CD4-positive, alpha-beta T cell treated with Interleukin-1 beta for 1 hour (primary cell): Measurements from ENCODE around the gene PDZK1IP1.
A peak's percentile ranks its signal among the peaks of the same experiment; 100 is the strongest.
"Not testable (repeated sequence)": the region's sequence is repeated elsewhere in the genome, so short reads cannot be mapped to it uniquely, and the experiment has no call there.

Experiments used
- DNase-seq, 2 donors: peaks; one replicate each; pipeline ENCODE4 v3.0.0-alpha.2; 2020 to 2022

The PDZK1IP1 gene

DNA sequence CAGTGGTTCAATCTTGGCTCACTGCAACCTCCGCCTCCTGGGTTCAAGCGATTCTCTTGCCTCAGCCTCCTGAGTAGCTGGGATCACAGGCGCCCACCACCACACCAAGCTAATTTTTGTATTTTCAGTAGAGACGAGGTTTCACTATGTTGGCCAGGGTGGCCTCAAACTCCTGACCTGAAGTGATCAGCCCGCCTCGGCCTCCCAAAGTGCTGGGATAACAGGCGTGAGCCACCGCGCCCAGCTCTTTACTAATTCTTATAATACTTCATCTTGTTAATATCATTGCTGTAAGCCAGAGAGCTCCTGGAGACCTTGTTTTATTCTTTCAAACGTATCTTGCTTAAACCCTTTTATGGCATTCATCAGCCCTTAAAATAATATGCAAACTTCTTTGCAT lies 3.7 kb upstream of the PDZK1IP1 start:
- not testable (repeated sequence) for DNase-seq

DNA sequence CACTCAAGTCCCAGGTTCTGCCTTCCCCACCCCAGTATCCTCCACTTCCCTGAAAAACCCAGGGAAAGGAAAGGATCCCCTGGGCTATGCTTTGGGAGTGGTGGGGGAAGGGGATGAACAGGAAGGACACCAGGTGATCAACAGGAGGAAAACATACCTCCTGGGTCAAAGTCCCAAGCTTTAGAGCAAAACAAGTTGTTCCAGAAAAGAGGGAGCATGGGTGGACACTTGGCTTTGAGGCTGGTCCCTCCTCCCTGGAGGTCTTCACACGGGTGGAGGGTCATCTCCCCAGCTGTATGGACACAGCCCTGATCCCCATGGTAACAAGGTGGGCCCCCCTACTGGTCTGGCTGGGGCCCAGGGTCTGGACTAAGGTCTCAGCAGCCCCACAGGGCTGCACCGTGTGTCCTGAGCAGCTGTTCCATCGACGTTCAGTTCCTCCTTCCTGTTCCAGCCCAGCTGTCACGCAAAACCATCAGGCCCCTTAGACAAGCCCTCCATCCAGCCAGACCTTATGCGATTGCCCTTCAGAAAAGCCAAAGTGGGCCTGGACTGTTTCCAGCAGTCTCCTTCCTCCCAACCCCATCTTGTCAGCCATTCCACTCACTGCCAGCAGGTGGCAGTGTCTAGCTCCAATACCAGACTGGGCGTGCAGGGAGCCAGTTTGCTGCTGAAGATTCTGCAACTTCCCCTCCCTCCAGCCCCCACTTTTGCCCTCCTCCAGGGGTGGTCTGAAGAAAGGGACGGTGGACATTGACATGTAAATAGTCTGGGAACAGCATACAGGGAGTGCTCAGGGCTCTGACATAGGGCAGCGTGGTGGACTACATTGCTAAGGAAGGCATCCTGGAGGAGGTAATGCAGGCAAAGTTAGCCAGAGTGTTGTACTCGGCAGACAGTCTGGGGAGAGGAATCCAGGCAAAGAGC lies 2.9 kb upstream of the PDZK1IP1 start:
- peak; percentile 56 to 67 for DNase-seq

DNA sequence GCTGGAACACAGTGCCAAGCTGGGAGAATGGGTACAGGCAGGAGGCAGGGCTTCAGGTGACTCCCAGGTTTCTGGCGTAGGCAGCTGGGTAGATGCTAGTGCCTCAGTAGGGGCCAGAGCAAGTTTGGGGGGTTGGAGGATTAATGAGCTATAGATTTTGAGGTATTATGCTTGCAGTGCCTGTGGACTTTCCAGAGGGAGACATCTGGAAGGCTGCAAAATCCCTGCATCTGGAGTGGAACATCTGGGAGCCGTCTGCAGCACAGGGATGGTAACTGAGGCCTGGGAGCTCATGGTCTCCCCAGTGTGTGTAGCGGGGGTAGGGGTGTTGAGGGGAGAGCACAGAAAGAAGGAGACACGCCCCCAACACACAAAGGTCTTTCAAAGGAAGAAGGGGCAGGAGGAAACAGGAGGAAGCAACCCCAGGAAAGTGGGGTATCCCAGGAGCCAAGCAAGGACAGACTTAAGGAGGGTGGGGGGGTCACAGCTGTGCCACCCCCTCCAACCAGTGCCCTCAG lies 2.2 kb upstream of the PDZK1IP1 start:
- DNase-seq, result no peak

DNA sequence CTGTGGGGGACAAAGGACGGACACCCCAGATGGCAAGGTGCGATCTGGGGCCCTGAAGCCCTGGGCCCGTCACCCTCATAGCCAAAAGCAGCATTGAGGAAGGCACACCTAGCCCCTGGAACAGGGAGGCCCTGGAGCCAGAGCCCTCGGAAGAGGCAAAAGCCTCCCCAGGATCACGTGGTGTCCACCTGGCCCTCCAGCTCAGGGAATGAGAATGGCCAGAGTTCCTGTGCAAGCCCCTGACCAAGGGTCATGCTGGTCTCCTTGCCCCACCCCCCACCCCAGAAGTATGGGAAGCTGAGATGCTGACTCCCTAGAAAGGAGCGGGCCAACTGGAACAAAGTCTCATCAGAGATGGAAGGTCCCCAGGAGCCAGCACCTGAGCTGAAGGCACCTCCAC lies 1.0 kb upstream of the PDZK1IP1 start:
- DNase-seq, result no peak

DNA sequence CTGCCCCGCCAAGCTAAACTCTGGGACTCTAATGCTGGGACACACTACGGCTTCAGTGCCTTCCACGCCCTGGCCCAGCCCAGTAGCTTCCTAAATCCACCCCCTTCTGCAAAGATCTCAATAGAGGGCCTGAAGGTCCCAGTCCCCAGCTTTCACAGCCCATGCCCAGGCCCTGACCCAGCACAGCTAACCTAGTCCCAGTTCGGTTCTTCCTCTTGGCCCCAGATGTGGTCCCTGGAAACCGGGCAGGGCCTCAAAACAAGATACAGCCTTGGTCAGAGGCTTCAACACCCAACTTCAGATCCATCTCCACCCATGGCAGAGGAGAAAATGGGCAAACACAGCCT lies 646 bp upstream of the PDZK1IP1 start:
- DNase-seq, result no peak

DNA sequence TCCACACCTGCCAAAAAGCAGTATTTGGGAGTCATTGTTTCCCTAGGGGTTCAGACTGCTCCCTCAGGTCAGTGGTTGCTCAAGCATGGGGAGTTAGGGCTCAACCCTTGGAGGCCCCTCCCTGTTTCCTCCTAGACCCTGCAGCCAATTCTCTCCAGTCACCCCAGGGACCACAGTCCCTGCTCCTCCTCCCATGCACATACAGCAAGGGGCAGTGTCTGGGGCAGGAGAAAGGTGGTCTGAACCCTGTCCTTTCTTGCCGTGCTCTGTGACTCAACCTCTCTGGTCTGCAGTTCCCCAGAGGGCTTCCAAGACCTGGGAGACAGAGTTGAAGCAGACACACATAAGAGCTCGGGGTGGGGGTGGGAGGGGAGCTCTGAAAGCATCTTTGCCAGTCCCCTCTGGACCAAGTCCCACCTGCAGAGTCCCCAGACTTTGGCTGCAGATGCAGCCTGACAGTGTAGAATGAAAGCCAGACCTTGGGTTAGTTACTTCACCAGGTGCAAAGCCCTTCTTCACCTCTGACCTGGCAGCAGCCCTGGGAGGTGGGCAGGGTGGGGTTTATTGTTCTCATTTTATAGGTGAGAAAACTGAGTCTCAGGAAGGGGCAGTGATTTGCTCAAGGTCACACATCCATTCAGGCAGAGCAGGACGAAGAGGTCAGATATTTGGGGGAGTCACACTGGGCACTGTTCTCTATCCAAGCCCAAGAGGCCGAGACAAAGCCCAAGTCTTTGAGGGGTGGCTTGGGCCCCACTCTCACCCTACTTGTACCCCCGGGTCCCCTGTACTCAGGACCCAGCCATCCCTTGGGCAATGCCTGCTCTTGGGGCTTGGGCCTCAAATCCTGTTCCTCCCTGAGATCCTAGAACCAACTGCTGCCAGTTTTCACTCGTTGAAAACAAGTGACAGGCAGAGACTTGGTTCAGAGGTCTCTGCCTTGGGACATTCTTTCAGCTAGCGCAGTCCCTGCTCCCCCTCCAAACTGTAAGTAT lies 748 bp downstream of the PDZK1IP1 start:
- no peak for DNase-seq

DNA sequence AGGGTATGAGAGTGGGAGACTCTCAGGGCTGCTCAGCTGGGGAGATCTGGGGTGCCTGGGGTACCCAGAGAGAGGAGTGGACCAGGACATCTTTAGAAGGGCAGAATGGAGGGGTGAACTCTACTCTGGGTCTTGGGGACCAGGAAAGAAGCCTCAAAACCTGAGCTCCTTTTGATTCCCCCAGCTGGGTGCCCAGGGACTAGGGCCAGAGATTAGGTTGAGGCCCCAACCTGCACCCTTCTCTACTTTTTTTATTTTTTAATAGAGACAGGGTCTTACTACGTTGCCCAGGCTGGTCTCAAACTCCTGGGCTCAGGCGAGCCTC lies 1.9 kb downstream of the PDZK1IP1 start:
- no peak for DNase-seq

DNA sequence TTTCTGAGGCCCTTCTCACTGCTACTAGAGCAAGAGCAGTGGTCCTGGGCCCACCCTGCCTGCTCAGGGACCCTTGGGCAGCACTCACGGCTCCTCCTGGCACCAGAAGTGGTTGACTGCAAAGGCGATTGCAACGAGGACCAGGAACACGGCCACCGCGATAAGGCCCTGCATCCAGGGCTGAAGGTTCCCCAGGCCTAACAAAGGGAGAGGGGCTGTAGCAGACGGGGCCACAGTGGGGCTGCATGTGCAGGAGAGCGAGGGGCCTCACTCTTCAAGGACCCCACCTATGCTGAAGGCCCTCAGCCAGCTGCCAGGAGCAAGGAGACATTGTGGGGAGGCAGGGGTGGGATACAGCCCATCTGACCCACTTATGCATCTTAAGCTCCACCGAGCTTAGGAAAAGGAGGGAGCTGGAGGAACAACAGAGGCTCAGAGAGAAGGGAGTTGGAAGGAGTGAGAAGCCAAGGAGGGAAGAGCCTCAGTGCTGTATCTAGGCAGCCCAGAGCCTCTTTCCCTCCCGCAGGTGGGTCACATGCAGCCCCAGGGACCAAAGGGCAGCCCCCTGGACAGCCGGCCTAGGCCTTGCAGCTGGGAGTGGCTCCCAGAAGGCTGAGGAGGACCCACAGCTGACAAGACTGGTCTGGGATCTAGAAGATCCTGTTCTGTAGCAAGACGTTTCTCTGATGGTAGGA lies 2.5 kb downstream of the PDZK1IP1 start:
- no peak for DNase-seq

DNA sequence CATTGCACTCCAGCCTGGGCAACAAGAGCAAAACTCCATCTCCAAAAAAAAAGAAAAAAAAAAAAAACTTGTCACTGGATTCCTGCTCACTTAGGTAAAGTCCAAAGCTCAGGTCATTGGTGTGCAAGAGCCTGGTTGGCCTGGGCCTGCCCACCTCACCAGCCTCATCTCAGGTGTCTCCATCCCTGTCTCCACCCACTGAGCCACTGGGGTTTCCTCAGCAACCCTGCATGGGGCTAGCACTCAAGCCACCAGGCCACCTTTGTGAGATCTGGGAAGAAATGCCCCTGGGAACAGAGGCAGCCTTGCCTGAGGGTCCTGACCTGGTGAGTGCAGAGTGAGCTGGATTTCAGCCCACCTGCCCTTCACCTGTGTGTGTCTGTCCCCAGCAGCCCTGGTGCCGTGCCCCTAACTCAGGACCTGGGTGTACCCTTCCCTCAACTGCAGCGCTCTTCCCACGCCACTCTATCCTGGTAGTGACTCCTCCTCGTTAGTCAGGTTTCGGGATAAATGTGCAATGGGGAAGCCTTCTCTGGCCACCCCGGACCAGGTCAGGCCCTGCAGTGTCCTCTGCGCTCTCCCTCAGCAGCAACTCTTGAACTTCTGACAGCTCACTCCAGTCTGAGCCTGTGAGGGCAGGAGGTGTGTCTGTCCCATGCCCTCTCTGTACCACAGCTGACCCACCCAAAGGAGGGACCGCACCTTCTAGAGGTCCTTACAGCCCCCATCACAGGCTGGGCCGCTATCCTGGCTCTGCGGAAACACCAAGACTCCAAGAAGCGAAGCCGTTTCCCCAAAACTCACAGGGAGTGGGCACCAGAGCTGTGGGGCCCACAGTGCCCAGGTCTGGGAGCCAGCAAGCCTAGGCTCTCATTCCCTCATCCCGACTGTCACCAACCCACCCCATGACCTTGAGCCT lies 3.3 kb downstream of the PDZK1IP1 start:
- no peak for DNase-seq

DNA sequence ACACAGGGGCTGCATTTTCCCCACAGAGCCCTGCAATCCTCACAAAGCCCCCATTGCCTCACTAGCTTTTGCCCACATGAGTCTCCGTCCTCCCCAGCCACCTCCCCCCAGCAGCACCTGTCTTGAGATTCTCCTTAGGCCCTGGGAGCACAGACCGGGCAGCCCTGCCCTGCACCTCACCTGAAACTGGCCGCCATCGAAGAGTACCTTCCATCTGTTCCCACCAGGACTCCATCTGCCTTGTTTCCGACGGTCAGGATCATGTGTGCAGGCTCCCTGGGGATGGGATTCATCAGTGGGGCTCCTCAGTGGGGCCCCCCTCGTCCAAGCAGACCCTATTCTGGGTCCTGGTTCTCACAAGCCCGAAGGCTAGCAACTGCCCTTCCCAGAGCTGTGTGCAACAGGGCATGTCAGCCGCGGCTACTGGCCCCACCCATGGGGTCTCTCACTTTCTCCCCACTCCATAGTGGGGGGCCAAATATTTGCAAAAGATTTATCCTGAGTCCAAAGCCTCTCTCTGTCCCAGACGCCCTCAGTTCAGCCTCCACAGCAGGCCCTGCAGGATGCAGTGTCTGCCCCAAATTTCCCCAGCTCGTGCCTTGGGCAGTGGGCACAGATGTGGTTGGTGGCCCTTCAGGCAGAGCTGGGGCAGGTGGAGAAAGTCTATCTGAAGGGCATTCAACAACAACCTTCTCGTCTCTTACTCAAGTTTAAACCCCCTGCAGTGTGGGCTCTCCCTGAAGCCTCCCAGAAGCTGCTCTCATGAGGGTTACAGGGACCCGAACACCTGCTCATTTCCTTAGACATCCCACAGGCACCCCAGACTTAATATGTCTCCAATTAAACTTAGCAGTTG lies 4.8 kb downstream of the PDZK1IP1 start:
- no peak for DNase-seq

DNA sequence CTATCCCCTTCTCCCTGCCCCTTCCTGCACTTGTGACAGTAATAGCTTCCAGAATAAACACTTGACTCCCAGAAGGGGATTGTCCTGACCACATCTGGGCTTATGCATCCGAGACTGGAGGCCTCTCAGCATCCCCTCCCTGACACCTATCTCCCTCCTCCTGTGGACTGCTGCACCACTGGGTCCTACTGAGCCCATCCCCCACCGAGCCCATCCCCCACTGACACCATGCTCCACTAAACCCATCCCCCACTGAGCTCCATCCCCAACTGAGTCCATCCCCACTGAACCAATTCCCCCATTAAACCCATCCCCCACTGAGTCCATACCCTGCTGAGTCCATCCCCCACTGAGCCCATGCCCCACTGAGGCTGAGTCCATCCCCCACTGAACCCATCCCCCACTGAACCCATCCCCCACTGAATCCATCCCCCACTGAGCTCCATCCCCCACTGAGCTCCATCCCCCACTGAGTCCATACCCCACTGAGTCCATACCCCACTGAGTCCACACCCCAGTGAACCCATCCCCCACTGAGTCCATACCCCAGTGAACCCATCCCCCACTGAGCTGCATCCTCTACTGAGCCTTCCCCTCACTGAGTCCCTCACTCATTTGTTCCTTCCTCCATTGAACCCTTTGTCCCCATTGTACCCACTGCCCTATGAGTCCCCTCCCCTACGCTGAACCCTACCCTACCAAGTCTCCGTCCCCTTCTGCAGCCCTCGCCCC lies 5.6 kb downstream of the PDZK1IP1 start:
- no peak for DNase-seq

DNA sequence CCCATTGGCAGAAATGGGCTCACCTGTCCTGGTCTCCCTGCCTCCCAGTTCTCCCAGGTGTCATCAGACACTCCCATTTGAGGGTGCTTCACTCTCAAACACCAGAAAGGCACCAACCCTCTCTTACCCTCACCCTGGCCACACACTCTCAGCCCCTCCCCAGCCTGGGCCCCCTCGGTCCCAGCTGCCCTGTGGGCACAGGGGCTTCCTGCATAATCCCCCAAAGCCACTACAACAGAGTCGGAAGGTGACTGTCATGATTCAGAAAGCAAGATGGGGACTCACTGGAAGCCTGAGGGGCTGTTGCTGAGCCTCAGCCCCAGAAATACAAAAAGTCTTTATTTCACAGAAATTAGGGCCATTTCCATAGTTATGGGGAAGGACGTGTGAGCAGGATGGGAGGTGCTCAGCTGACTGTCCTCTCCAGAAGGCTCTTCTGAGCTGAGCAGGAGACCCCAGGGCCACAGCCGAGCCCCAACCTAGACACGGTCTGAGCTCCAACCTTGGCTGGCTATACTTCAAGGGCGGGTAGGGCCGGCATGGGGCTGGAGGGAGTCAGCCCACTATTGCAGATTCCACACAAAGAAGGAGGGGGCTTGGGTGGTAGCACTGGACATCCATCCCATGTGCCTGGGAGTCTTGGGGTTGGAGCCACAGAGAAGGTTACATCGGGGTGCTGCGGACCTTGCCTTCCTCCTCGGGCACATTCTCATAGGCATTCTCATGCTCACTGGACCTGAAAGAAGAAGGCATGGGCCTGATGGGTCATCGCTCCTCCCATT lies 6.3 kb downstream of the PDZK1IP1 start:
- no peak for DNase-seq

DNA sequence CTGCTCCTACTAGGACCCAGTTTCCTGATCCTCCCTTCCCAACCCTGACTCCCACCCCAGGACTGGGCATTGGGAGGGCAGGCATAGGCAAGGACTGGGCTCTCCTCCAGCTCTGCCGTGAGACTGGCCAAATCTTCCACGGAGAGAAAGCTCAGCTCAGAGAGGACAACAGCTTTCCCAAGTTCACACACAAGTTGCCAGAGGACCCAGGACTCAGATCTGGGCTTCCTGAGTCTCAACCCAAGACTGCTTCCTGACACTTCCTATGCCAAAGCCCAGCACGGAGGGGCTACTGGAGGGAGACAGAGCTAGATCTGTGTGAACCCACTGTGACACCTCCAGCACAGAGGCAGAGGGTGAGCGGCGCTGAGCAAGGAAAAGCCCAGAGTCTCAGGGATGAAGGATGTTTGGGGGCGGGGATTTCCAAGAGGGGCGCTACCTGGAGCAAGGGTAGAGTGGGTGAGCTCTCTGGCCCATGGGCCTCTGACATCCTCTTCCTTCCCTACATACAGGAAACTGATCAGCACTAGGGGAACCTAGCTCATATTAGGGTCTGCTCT lies 7.1 kb downstream of the PDZK1IP1 start:
- DNase-seq, result no peak

DNA sequence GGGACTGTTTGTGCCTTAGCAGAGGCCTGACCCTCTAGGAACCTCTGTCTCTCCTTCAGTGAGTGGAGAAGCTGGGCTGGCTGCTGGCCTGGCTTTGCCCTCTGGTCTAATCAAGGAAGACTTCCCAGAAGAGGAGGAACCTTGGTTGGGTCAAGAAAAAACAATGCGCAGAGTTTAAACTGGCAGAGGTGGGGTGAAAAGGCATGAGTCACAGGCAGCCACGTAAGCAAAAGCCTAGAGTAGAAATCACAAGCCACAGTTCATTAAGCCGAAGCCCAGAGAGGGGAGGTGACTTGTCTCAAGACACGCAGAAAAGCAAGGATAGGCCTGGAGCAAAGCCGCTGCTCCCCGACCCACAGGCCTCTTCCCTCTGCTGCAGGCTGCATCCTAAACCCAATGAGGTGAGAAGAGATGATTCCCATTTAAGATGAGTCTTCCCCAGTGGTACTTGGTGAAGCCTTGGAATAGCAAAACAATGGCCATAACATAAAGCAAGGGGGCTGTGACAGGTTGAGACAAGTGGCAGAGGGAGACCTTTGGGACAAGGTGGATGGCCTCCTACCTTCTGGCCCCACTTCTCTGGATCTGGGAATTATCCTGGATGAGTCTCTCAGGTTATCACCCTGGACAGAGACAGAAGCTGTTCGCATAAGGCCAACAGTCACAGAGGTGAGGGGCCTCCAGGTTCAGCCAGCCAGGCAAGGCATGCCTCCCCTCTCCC lies 7.7 kb downstream of the PDZK1IP1 start:
- no peak for DNase-seq

DNA sequence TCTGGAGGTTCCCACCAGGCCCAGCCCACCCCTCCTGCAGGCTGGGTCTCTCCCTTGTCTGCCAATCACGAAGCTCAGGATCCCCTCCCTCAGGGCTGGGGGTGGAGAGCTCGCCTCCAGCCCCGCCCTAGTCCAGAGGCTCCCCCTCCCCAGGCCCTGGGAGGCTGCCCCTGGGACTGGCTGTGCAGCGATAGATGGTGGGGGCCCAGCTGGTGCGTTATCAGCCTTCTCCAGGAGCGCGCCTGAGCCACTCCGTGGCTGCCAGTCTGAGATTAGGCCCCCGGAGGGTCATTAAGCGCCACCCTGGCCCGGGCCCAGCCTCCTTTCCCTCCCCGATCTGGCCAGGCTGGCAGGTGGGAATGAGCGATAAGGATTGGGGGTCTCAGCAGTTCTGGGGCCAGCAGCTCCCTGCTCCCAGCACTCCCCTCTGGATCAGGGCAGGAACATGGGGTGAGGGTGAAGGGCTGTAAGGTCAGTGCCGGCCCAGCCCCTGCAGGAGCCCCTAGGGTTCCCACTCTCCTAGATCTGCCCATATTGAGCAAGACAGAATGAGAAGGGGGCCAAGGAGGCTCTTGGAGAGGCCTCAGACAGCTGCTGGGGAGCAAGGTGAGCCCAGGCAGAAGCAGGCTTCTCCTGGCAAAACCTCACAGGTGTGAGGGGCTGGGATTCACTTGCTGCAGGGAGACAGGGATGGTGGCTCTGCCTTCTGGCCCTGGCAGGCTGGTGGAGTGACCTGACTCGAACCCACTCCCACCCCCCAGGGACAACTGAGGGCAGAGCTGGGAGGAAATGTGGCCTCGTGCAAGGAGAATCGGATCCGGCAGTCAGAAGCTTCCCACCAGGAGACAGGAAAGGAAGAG lies 8.5 kb downstream of the PDZK1IP1 start:
- no peak for DNase-seq

DNA sequence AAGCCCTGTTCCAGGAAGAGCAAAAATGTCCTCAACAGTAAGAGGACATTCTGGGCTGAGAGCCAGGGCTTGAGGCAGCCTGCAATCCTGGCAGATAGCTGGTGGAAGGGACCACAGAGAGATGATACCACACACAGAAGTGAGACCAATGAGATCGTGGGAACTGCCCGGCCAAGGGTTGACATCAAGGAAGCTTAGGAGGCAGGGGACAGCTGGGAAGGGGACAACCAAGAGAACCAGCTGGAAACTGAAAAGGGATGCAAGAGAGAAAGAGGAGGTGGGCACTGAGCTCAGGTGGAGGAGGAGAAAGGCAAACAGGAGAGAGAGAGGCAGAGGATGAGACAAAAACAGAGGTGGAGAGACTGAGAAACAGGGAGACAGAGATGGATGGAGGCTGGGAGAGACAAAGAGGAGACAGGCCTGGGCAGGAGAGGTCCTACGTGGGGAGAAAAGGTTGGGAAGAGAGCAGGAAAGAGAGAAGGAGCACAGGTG lies 9.2 kb downstream of the PDZK1IP1 start:
- no peak for DNase-seq

DNA sequence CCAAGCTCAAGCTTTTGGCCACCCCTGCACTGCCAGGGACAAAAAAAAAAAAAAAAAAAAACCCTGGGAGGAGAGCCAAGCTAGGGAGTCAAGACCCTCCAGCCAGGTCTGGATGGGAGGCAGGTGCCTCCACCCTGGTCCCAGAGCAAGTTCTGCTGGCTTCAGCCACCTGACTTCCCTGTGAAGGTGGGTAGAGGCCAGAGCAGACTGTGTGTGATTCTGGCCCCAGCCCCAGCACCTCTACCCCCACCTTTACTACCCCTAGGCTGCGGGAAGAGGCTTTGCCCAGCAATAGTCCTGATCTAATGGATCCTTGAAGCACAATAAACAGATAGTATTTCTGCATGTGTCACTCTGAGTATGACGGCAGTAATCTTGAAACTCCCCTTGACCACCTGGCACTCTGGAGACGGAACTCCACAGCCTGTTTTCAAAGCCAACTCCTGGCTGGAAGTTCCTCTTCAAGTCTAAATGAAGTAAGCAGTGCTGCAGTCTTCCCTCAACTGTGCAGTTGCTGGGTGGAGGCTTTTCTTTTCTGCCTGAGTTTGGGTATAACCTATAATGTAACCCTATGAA lies 9.8 kb downstream of the PDZK1IP1 start:
- no peak for DNase-seq
